ENCODE measurements around the gene NFKBIB.

Gene NFKBIB

GRCh38 chr19:38905620-38906019, 5.9 kb downstream of the NFKBIB start:
- DNase-seq = no peak

- DNase-seq = no peak
These were observed 7.5 kb downstream of the NFKBIB start for GRCh38 chr19:38907227-38907626.

DNA sequence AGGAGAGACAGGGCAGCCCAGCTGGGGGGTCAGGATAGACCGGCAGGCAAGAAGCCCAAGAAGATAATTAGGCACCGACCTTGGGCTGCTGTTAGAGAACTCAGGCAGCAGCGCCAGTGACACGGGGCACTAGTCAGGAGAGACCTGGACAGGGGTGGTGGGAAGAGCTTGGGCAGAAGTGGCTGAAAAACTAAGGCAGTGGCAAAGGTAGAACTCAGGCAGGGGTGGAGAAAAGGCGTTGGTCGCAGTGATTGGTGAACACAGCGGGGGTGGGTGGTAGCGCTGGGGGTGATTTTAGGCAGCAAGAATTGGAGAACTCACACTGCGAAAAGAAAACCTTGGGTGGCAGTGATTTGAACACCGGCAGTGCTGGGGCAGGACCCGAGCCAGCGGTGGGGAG, 7.9 kb downstream of the NFKBIB start:
- DNase-seq = no peak

DNA sequence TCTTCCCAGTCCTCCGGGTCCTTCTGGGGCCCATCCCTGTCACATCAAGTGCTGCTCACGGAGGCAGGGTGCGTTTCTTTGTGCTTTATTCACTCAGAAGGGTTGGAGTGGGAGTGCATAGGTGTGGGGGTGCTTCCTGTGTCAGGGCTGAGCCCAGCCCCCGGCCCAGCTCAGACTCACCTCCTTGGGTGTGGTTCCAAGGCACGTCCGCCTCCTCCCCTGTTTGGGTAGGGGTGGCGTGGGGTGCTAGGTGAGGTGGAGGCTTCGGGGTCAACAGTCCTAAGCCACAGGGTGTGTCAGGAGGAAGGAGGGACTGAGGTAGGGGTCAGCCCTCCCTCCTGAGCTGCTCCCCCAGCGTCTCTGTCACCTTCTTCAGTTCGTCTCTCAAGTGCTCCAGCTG, 9.1 kb downstream of the NFKBIB start:
- no peak for DNase-seq

- DNase-seq = no peak
These were observed 10.7 kb downstream of the NFKBIB start for GRCh38 chr19:38910488-38910887.

DNA sequence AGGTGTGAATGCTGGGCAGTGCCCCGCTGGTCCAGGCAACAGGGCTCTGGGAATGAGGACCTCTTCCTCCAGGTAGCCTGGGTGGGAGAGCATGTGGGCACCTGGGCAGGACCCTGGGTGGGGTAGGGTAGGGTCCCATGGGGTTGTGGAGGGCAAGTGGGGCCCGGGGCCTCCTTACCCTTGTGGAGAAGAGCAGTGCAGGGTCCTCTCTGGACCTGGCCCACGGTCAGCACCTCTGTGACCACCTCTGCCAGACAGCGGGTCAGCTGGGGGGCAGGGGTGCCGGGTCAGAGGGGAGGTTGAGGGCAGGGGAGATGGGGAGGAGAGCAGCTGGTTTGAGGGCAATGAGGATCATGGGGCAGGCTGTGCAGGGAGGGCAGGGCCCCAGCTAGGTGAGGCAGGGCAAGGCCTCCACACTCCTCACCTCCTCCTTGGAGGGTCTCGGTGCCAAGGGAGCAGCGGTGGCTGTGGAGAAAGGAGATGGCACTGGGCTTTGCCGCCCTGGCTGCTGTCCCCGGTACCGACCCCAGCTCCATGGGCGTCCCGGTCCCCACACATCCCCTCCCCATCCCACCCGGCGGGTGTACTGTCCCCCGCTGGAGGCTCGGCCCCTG, 11.7 kb downstream of the NFKBIB start:
- DNase-seq = no peak

DNA sequence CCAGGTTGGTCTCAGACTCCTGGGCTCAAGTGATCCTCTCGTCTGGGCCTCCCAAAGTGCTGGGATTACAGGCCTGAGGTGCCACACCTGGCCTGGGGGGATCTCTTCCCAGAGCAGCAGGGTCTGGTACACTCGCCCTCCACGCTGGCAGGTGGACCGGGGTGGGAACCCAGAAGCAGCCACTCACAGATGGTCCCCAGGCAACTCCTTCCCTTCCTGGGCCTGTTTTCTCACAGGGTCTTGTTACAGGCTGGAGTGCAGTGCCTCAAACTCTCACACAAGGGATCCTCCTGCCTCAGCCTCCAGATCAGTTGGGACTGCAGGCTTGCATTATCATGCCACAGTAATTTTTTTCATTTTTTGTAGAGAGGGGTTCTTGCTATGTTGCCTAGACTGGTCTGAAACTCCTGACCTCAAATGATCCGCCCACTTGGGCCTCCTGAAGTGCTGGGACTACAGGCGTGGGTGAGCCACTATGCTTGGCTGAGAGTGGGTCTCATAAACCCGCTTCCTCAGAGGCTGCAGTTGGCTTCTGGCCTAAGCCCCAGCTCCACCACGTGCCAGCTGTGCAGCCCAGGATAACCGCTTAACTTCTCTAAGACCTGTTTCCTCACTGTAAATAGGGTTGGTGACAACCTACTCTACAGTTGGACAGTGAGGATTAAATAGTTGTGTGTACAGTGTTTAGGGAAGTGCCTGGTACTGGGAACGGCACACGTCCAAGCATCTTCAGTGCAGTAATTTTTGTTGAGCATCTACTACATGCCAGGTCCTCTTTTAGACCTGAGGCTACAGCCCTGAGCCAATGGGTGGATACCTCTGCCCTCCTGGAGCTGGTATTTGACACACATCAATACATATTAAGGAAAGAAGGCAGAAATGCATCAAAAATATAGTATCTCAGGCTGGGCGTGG, 13.1 kb downstream of the NFKBIB start:
- no peak for DNase-seq

- DNase-seq = no peak
These were observed 14.2 kb downstream of the NFKBIB start for GRCh38 chr19:38913958-38914357.

DNA sequence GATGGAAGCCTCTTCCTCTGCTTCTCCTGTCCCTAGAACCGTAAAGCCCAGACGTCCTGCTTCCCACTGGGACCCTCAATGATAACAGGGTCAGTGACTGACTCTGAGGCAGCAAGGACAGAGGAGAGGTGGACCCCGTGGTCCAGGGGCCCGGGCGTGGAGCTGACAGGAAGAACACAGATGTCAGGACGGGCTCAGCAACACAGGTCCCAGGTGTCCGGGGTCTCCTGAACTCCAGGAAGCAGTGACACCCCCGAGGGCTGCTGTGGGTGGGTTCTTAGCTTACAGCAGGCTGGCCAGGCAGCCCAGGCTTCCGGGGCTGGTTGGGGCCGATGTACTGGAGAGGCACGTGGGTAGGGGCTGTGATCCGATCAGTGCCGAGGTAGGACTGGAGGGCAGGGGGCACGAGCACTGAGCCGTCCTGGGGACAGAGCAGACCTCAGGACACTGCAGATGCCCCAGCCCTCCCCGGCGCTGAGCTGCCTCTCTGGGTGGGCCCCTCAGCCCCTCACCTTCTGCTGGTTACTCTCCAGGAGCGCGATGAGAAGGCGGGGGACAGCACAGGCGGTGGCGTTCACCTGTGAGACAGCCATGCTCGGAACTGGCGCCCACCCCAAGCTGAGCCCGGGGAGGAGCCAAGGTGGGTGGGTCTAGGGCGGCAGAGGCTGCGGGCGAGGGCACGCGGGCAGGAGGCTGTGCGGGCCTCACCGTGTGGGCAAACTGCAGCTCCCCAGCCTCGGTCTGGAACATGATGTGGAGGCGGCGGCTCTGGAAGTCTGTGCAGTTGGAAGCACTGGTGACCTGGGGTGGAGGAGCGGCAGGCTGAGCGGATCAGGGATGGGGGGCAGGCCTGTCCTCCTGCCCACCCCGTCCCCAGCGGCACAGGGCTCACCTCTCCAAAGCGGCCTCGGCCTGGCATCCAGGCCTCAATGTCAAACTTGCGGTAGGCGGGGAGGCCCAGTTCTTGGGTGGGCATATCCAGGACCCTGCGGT, 15.9 kb downstream of the NFKBIB start:
- no peak for DNase-seq

- no peak for DNase-seq
These were observed 17.7 kb downstream of the NFKBIB start for GRCh38 chr19:38917516-38917915.

GRCh38 chr19:38917921-38918491, 18.2 kb downstream of the NFKBIB start:
- no peak for DNase-seq

DNA sequence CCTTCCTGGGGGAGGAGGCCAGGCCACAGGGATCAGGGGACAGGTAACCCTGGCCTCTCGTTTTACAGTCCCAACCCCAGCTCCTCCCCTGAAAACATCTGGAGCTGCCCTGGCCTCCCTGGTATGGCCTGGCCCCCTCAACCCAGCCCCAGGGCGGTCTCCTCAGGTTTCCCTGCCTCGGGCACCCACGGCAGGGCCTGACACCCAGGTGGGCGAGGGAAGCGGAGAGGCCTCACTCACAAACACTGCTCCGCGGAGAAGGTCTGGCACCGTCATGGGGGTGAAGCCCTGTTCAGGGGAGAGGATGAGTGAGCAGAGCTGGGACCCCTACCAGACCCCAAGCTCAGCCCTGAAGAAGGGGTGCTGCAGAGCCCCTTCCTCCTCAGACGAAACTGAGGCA, 18.8 kb downstream of the NFKBIB start:
- no peak for DNase-seq

DNA sequence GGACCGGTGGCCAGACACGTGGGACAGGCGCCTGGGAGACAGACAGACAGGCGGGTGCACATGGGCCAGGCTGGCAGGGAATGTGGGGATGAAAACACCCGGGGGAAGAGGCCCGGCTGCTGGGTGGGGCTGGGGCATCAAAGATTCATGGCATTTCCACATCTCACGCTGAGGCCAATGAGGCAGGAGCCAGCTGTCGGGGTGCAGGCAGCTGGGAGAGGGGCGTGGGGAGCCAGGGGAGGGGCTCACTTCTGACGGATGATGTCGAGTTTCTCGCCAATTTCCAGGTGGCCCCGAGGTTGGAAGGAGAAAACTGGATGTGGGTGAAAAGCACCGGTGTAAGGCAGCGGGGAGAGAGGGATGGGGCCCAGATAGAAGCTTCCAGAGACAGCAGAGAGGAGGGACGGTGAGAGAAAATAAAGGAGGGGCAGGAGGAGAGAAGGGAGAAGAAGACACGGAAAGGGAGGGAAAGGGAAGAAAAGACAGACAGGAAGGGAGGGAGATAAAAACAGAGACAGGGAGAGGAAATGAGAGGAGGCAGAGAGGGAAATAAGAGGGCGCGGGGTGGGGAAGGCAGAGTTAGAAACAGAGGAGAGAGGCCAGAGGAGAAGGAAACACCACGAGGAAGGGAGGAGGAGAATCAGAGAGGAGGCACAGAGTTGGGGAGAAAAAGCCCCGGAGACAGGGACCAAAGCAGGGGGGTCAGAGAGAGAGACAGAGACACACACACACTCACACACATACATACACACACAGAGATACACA, 20.2 kb downstream of the NFKBIB start:
- DNase-seq = no peak

DNA sequence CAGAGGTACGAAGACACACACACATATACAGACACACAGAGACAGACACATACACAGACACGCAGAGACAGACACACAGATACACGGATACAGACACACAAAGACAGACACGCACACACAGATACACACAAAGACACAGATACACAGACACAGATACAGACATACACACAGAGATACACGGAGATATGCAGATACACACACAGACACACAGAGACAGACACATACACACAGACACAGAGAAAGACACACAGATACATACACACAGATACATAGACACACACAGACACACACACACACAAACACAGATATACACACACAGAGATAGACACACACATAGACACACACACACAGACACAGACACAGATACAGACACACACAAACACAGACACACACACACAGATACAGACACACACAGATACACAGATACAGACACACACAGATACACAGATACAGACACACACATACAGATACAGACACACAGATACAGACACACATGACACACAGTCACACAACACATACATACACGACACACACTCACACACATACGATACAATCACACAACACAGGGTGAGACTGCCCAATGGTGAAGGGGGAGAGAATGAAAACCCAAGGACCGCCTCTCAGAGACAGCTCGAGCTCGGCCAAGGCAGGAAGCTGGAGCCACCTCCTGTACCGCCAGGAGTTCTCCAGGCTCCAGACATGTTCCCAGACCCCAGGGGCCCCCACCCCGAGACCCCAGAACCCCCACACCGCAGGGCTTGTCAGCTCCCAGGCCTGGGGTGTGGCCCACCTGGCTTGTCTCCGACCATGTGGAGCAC, 21.0 kb downstream of the NFKBIB start:
- no peak for DNase-seq

DNA sequence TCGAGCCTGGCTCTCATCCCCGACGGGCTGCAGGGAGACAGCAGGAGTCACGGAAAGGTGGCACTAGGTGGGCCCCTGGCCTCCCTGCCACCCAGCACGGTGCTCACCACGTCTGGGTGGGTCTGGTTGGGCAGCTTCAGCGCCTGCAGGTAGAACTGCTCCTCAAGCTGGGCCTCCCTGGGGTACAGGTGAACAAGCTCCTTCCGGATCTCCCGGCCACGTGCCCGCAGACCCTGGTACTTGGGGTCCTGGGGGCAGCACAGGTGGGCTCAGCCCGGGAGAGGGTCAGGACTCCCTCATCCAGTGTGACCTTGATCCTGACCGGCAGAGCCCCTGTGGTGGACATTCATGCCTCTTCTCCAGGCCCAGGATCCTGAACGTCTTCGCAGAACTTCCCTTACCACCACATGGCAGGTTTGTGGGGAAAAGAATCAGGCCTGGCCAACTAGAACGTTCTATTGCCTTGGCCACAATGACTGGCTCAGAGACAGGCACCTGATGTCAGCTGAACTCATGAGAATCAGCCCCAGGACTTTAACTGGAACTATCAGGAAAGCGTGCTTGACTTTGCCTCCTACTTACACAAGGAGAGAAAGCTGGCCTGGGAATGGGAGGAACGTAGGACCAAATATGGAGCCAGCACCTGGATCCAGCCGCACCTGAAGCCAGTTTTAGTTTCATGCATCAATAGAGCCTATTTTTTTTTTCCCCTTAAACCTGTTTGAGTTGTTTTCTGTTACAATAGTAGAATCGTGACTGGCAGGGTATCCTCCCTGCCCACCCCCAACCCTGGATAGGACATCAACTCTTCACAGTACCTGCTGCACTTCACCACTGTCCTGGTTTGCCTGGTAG, 21.9 kb downstream of the NFKBIB start:
- DNase-seq = no peak

DNA sequence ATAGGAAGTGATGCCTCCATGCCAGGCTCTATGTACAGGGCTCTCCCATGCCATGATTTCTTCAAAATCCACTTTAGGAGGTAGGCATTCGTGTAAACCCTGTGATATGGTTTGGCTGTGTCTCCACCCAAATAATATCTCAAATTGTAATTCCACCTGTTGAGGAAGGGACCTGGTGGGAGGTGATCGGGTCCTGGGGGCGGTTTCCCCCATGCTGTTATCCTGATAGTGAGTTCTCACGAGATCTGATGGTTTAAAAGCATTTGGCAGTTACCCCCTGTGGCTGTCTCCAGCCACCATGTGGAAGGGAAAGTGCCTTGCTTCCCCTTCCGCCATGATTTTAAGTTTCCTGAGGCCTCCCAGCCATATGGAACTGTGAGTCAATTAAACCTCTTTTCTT, 22.7 kb downstream of the NFKBIB start:
- DNase-seq = no peak

GRCh38 chr19:38924388-38924787, 24.6 kb downstream of the NFKBIB start:
- DNase-seq = no peak

DNA sequence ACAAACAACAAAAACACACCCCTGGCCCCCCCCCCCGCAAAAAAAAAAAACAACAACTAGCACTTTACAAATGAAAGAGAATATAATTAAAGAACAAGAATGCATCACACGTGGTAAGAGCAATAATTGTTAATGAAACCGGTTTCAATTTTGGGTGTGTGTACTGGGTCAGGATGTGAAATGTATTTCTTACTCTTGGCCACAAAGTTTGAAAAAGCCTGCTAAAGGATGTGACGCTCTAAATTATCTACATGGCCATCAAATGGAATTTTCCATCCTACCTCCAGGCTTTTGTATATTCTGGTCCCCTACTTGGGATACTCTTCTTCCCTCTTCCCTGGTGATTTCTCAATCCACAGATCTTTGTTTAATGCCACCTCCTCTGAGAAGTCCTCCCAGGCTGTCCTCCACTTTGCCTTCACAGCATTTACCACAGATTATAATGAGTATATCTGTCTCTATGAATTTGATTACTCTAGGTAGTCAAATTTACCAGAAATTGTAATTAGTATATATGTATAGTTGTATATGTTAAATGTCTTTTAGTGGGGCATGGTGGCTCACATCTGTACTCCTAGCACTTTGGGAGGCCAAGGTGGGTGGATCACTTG, 28.7 kb downstream of the NFKBIB start:
- no peak for DNase-seq

DNA sequence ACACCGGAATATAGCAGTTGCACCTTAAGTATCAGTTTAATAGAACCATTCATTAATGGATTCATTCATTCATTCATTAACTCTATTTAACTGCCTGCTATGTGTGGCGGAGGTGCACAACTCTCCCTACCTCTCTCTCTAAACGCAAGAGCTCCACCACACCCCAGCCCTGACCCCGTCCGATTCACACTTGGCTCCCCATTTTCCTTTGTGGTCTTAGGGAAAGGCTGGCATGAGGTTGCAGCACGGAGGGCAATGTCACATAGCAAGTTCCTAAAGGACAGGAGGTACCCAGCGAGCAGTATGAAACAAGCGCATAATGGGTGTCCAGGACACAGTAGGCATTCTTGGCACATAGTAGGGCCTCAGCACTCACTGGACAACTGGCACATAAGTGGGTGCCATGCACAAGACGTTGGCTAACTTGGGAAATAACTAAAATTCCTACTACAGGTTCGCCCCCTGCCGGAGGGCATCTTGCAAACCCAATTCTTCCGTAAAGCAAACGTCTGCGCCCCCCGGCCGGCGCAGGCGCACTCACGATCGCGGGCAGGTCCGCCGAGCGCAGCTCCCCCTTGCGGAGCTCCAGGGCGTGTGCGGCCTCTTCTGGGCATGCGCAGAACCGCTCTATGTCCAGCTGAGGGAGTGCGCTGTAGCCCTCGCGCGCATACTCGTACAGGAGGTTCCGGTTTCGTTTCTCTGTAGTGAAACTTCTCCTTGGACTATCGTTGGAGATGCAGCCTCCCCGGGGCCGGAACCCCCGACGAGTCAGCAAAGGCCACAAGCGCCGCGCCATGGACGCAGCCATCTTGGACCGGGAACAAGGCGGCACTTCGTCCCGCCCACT, 30.4 kb downstream of the NFKBIB start, which contains the start of gene SARS2:
TSS of gene SARS2 (minus strand) at position 835 of the 847 bp plus-strand sequence. CDS start at position 808, 27 bp downstream.
- peak; percentile 75 for DNase-seq

Measured in NCI-H510A (cell line).